HEK293 (cell line): ENCODE data around the gene KANSL3.

Experiments
- CTCF ChIA-PET: fragments of 350-600 bp; formaldehyde crosslinking; extraction: SDS; loops from one replicate; lab custom pipeline; 2021; ENCODE audit warnings: antibody characterized with exemption; lab: Yijun Ruan, JAX
- POLR2A ChIA-PET: fragments of 300-600 bp; formaldehyde crosslinking; extraction: SDS; loops from one replicate; lab custom pipeline; 2020; ENCODE audit warnings: antibody characterized with exemption, inconsistent platforms; lab: Yijun Ruan, JAX
- H3K27ac ChIP-seq: fragments of 200-500 bp; sonication (Bioruptor generic); 2 replicates; pipeline ENCODE4 v1.5.1; 2014; ENCODE audit warnings: low read depth, low read length, control low read depth, inconsistent platforms; ENCODE audit errors: extremely low read depth
- H3K36me3 ChIP-seq, 2 experiments: fragments of 200-500 bp in 1 of 2; sonication (Bioruptor generic) in 1 of 2; 1 replicate in 1 of 2; 2 replicates in 1 of 2; pipeline ENCODE4 v1.5.1; 2014 to 2017; ENCODE audit warnings: inconsistent platforms in 2 of 2, low read length in 2 of 2; ENCODE audit not compliant: control insufficient read depth in 2 of 2, insufficient read depth in 1 of 2
- H3K4me1 ChIP-seq: fragments of 200-500 bp; sonication (Bioruptor generic); 2 replicates; pipeline ENCODE4 v1.5.1; 2014; ENCODE audit warnings: mild to moderate bottlenecking, low read length, inconsistent platforms; ENCODE audit not compliant: control insufficient read depth, insufficient read depth
- H3K4me3 ChIP-seq: 2 replicates; pipeline ENCODE4 v1.5.1; 2011; ENCODE audit warnings: low read depth, mild to moderate bottlenecking, control low read depth, low read length, moderate library complexity
- H3K9me3 ChIP-seq: fragments of 200-500 bp; sonication (Bioruptor generic); 2 replicates; pipeline ENCODE4 v1.5.1; 2014; ENCODE audit warnings: low read depth, low read length, inconsistent platforms; ENCODE audit not compliant: control insufficient read depth, insufficient read depth
- AEBP2 ChIP-seq: fragments of 450-650 bp; formaldehyde crosslinking; IDR thresholded peaks from 2 replicates; pipeline ENCODE4 v1.5.1; 2016; ENCODE audit warnings: missing biosample characterization, missing genetic modification characterization, borderline replicate concordance
- GLIS2 ChIP-seq: fragments of 450-650 bp; formaldehyde crosslinking; IDR thresholded peaks from 2 replicates; pipeline ENCODE4 v1.5.1; 2016; ENCODE audit warnings: missing biosample characterization, missing genetic modification characterization
- PRDM10 ChIP-seq: fragments of 450-650 bp; formaldehyde crosslinking; IDR thresholded peaks from 2 replicates; pipeline ENCODE4 v1.5.1; 2016; ENCODE audit warnings: missing biosample characterization, missing genetic modification characterization
- ZIC2 ChIP-seq: fragments of 450-650 bp; formaldehyde crosslinking; IDR thresholded peaks from 2 replicates; pipeline ENCODE4 v1.5.1; 2016; ENCODE audit warnings: missing biosample characterization, missing genetic modification characterization
- ZNF274 ChIP-seq, 2 experiments: fragments of 200-500 bp in 1 of 2; fragments of 450-650 bp in 1 of 2; sonication (Bioruptor generic) in 1 of 2; formaldehyde crosslinking in 1 of 2; IDR thresholded peaks; 2 replicates each; pipeline versions ENCODE4 v1.5.1 to v1.6.1; 2014 to 2016; ENCODE audit warnings: borderline replicate concordance in 1 of 2, inconsistent platforms in 1 of 2, low read length in 1 of 2, missing biosample characterization in 1 of 2, missing genetic modification characterization in 1 of 2
- ZNF398 ChIP-seq: fragments of 450-650 bp; formaldehyde crosslinking; IDR thresholded peaks from 2 replicates; pipeline ENCODE4 v1.5.1; 2017; ENCODE audit warnings: missing biosample characterization, missing genetic modification characterization
- ZNF423 ChIP-seq: fragments of 450-650 bp; formaldehyde crosslinking; IDR thresholded peaks from 2 replicates; pipeline ENCODE4 v1.5.1; 2016; ENCODE audit warnings: missing biosample characterization, missing genetic modification characterization
- ZNF521 ChIP-seq: fragments of 450-650 bp; formaldehyde crosslinking; IDR thresholded peaks from 2 replicates; pipeline ENCODE4 v1.5.1; 2017; ENCODE audit warnings: missing biosample characterization, mild to moderate bottlenecking, missing genetic modification characterization
- ZNF571 ChIP-seq: fragments of 450-650 bp; formaldehyde crosslinking; IDR thresholded peaks from 2 replicates; pipeline ENCODE4 v1.5.0; 2017; ENCODE audit warnings: missing biosample characterization, missing genetic modification characterization
- ZNF629 ChIP-seq: fragments of 450-650 bp; formaldehyde crosslinking; IDR thresholded peaks from 2 replicates; pipeline ENCODE4 v1.5.1; 2017; ENCODE audit warnings: missing biosample characterization, missing genetic modification characterization
- ZSCAN4 ChIP-seq: fragments of 450-650 bp; formaldehyde crosslinking; IDR thresholded peaks from 2 replicates; pipeline ENCODE4 v1.5.1; 2017; ENCODE audit warnings: missing biosample characterization, missing genetic modification characterization
- TF ChIP-seq, protein P1 (sequence below): fragments of 450-650 bp; formaldehyde crosslinking; IDR thresholded peaks from 2 replicates; pipeline ENCODE4 v1.5.1; 2016; ENCODE audit warnings: missing biosample characterization, missing genetic modification characterization
- TF ChIP-seq, protein P2 (sequence below): fragments of 450-650 bp; formaldehyde crosslinking; IDR thresholded peaks from 2 replicates; pipeline ENCODE4 v1.5.1; 2016; ENCODE audit warnings: missing biosample characterization, missing genetic modification characterization
- TF ChIP-seq, protein P3 (sequence below): fragments of 450-650 bp; formaldehyde crosslinking; IDR thresholded peaks from 2 replicates; pipeline ENCODE4 v1.5.1; 2016; ENCODE audit warnings: missing biosample characterization, missing genetic modification characterization, low read depth

Gene KANSL3

DNA sequence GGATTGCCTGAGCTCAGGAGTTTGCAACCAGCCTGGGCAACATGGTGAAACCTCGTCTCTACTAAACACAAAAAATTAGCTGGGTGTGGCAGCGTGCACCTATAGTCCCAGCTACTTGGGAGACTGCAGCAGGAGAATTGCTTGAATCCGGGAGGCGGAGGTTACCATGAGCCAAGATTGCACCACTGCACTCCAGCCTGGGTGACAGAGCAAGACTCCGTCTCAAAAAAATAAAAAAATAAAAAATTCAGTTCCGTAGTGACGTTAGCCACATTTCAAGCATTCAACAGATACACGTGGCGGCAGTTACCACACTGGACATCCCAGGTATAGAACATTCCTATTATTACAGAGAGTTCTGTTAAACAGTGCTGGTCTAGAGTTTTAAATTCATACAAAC, 4.5 kb downstream of the KANSL3 start:
- ChIA-PET CTCF (interaction anchor here (0.6 kb wide), 1 partner anchor 1677 kb away, joined by 4 read pairs; no protein-coding TSS in a partner anchor), POLR2A (no interaction called here)
- TF ChIP-seq, protein P1, sequence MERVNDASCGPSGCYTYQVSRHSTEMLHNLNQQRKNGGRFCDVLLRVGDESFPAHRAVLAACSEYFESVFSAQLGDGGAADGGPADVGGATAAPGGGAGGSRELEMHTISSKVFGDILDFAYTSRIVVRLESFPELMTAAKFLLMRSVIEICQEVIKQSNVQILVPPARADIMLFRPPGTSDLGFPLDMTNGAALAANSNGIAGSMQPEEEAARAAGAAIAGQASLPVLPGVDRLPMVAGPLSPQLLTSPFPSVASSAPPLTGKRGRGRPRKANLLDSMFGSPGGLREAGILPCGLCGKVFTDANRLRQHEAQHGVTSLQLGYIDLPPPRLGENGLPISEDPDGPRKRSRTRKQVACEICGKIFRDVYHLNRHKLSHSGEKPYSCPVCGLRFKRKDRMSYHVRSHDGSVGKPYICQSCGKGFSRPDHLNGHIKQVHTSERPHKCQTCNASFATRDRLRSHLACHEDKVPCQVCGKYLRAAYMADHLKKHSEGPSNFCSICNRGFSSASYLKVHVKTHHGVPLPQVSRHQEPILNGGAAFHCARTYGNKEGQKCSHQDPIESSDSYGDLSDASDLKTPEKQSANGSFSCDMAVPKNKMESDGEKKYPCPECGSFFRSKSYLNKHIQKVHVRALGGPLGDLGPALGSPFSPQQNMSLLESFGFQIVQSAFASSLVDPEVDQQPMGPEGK (tag by site-specific recombination): no peak
- TF ChIP-seq ZNF274 (IDR thresholded peaks at IDR 0.05; ENCODE audit: low read length) (no peak), ZNF274 (tag by site-specific recombination; IDR thresholded peaks at IDR 0.05; ENCODE audit: borderline replicate concordance) (no peak), ZNF521 (no peak), ZIC2 (tag by site-specific recombination) (no peak), ZNF571 (no peak)
- Histone ChIP-seq H3K36me3 (peaks cover 58 to 72% of the 10 kb centered on the region in 2 experiments), H3K4me3 (no peak overlapping the region), H3K9me3 (no peaks in the 10 kb centered on the region), H3K4me1 (peaks cover 5% of the 10 kb centered on the region; the same call in 1 of the 2 replicates), H3K27ac (no peak overlapping the region)

GRCh38 chr2:96631804-96632435, 6.2 kb downstream of the KANSL3 start:
- H3K27ac ChIP-seq: no peak overlapping the region
- POLR2A ChIA-PET: interaction anchor here (0.6 kb wide), 1 partner anchor 57 kb away, joined by 7 read pairs; no protein-coding TSS in a partner anchor
- peak; percentile 14; the same call in 1 of the 2 replicates for TF ChIP-seq PRDM10
- TF ChIP-seq ZSCAN4 (tag by site-specific recombination): no peak
- 0 out of 2 replicates have a peak, but pooled peaks have one; percentile 17 for TF ChIP-seq ZNF629 (tag by site-specific recombination)
- no peak for TF ChIP-seq ZNF423 (tag by site-specific recombination)
- no peaks in the 10 kb centered on the region for H3K9me3 ChIP-seq
- H3K4me3 ChIP-seq: no peak overlapping the region
- CTCF ChIA-PET: no interaction called here
- H3K4me1 ChIP-seq: peaks cover 2% of the 10 kb centered on the region; the same call in 1 of the 2 replicates
- H3K36me3 ChIP-seq: peaks cover 71 to 85% of the 10 kb centered on the region in 2 experiments

DNA sequence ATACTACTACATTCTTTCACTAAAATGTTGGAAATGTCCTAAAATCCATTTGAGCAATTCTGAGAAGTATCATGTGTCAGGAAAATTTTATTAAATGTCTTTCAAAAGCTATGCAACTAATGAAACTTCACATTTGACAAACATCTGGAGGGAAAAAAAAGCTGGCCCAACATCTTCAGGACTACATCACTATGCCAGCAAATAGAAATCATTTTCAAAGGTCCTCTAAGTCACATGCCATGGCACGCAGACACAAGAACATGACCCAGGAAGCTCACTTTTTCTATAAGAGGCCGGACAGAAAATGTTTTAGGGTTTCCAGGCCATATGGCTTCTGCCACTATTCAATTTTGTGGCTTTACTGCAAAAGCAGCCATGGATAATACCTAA, 11.6 kb downstream of the KANSL3 start:
- ChIA-PET CTCF (interaction anchor here (0.6 kb wide), 1 partner anchor 191 kb away, joined by 3 read pairs; no protein-coding TSS in a partner anchor), POLR2A (no interaction called here)
- Histone ChIP-seq H3K4me3 (no peak overlapping the region), H3K27ac (no peak overlapping the region), H3K4me1 (peaks cover 12% of the 10 kb centered on the region), H3K36me3 (peaks cover 51 to 54% of the 10 kb centered on the region in 2 experiments), H3K9me3 (no peaks in the 10 kb centered on the region)
- TF ChIP-seq, protein P2, sequence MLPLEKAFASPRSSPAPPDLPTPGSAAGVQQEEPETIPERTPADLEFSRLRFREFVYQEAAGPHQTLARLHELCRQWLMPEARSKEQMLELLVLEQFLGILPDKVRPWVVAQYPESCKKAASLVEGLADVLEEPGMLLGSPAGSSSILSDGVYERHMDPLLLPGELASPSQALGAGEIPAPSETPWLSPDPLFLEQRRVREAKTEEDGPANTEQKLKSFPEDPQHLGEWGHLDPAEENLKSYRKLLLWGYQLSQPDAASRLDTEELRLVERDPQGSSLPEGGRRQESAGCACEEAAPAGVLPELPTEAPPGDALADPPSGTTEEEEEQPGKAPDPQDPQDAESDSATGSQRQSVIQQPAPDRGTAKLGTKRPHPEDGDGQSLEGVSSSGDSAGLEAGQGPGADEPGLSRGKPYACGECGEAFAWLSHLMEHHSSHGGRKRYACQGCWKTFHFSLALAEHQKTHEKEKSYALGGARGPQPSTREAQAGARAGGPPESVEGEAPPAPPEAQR: no peak
- TF ChIP-seq, protein P3, sequence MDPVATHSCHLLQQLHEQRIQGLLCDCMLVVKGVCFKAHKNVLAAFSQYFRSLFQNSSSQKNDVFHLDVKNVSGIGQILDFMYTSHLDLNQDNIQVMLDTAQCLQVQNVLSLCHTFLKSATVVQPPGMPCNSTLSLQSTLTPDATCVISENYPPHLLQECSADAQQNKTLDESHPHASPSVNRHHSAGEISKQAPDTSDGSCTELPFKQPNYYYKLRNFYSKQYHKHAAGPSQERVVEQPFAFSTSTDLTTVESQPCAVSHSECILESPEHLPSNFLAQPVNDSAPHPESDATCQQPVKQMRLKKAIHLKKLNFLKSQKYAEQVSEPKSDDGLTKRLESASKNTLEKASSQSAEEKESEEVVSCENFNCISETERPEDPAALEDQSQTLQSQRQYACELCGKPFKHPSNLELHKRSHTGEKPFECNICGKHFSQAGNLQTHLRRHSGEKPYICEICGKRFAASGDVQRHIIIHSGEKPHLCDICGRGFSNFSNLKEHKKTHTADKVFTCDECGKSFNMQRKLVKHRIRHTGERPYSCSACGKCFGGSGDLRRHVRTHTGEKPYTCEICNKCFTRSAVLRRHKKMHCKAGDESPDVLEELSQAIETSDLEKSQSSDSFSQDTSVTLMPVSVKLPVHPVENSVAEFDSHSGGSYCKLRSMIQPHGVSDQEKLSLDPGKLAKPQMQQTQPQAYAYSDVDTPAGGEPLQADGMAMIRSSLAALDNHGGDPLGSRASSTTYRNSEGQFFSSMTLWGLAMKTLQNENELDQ: no peak
- TF ChIP-seq GLIS2 (tag by site-specific recombination): no peak
- TF ChIP-seq AEBP2 (tag by site-specific recombination): no peak
- no peak for TF ChIP-seq ZNF398 (tag by site-specific recombination)
